ENCODE data around the gene SMOC1.

Gene SMOC1

GRCh38 chr14:70064136-70064865, 185.1 kb downstream of the SMOC1 start:
- TF ChIP-seq TAF1 (IDR thresholded peaks at IDR 0.05; ENCODE audit: low read depth, low read length): no peak
- TF ChIP-seq POLR2A (IDR thresholded peaks at IDR 0.05; ENCODE audit: low read depth, low read length): no peak
- no peak for TF ChIP-seq POLR2AphosphoS5 (IDR thresholded peaks at IDR 0.05; ENCODE audit: low read depth, low read length)
- TF ChIP-seq POU2F2 (IDR thresholded peaks at IDR 0.05; ENCODE audit: low read depth, low read length): no peak
- no peak for TF ChIP-seq PAX5 (IDR thresholded peaks at IDR 0.05; ENCODE audit: insufficient read depth, low read length, severe bottlenecking)
- TF ChIP-seq SPI1 (IDR thresholded peaks at IDR 0.05; ENCODE audit: low read depth, low read length): no peak
- no peak for FAIRE-seq
- DNase-seq (ENCODE audit: insufficient read length, low spot score): no peak

GRCh38 chr14:70067810-70068209, 188.6 kb downstream of the SMOC1 start:
- DNase-seq (ENCODE audit: insufficient read length, low spot score): no peak
- no peak for TF ChIP-seq TAF1 (IDR thresholded peaks at IDR 0.05; ENCODE audit: low read depth, low read length)
- TF ChIP-seq POLR2AphosphoS5 (IDR thresholded peaks at IDR 0.05; ENCODE audit: low read depth, low read length): no peak
- TF ChIP-seq SPI1 (IDR thresholded peaks at IDR 0.05; ENCODE audit: low read depth, low read length): no peak
- no peak for TF ChIP-seq PAX5 (IDR thresholded peaks at IDR 0.05; ENCODE audit: insufficient read depth, low read length, severe bottlenecking)
- TF ChIP-seq POU2F2 (IDR thresholded peaks at IDR 0.05; ENCODE audit: low read depth, low read length): no peak
- TF ChIP-seq POLR2A (IDR thresholded peaks at IDR 0.05; ENCODE audit: low read depth, low read length): no peak
- no peak for FAIRE-seq

- FAIRE-seq: no peak
Observed at GRCh38 chr14:70069186-70069585, 190.0 kb downstream of the SMOC1 start.

GRCh38 chr14:70073924-70074566, 194.8 kb downstream of the SMOC1 start:
- peak; percentile 45 for DNase-seq (ENCODE audit: insufficient read length, low spot score)
- peak; percentile 91 for FAIRE-seq
- no peak for TF ChIP-seq POLR2A (IDR thresholded peaks at IDR 0.05; ENCODE audit: low read depth, low read length)
- TF ChIP-seq TAF1 (IDR thresholded peaks at IDR 0.05; ENCODE audit: low read depth, low read length): no peak
- no peak for TF ChIP-seq PAX5 (IDR thresholded peaks at IDR 0.05; ENCODE audit: insufficient read depth, low read length, severe bottlenecking)
- no peak for TF ChIP-seq POLR2AphosphoS5 (IDR thresholded peaks at IDR 0.05; ENCODE audit: low read depth, low read length)
- no peak for TF ChIP-seq POU2F2 (IDR thresholded peaks at IDR 0.05; ENCODE audit: low read depth, low read length)
- no peak for TF ChIP-seq SPI1 (IDR thresholded peaks at IDR 0.05; ENCODE audit: low read depth, low read length)

More at GRCh38 chr14:70069186-70069585, 190.0 kb downstream of the SMOC1 start:
- DNase-seq (ENCODE audit: insufficient read length, low spot score): no peak
- no peak for TF ChIP-seq SPI1 (IDR thresholded peaks at IDR 0.05; ENCODE audit: low read depth, low read length)
- TF ChIP-seq TAF1 (IDR thresholded peaks at IDR 0.05; ENCODE audit: low read depth, low read length): no peak
- TF ChIP-seq POU2F2 (IDR thresholded peaks at IDR 0.05; ENCODE audit: low read depth, low read length): no peak
- no peak for TF ChIP-seq PAX5 (IDR thresholded peaks at IDR 0.05; ENCODE audit: insufficient read depth, low read length, severe bottlenecking)
- TF ChIP-seq POLR2A (IDR thresholded peaks at IDR 0.05; ENCODE audit: low read depth, low read length): no peak
- no peak for TF ChIP-seq POLR2AphosphoS5 (IDR thresholded peaks at IDR 0.05; ENCODE audit: low read depth, low read length)

- no peak for TF ChIP-seq TAF1 (IDR thresholded peaks at IDR 0.05; ENCODE audit: low read depth, low read length)
- TF ChIP-seq POU2F2 (IDR thresholded peaks at IDR 0.05; ENCODE audit: low read depth, low read length): no peak
- TF ChIP-seq SPI1 (IDR thresholded peaks at IDR 0.05; ENCODE audit: low read depth, low read length): no peak
- no peak for TF ChIP-seq POLR2AphosphoS5 (IDR thresholded peaks at IDR 0.05; ENCODE audit: low read depth, low read length)
- no peak for TF ChIP-seq POLR2A (IDR thresholded peaks at IDR 0.05; ENCODE audit: low read depth, low read length)
- TF ChIP-seq PAX5 (IDR thresholded peaks at IDR 0.05; ENCODE audit: insufficient read depth, low read length, severe bottlenecking): no peak
- DNase-seq (ENCODE audit: insufficient read length, low spot score): no peak
- peak; percentile 43 for FAIRE-seq
Observed at GRCh38 chr14:70077005-70077404, 197.8 kb downstream of the SMOC1 start.

- DNase-seq (ENCODE audit: insufficient read length, low spot score) (no peak), FAIRE-seq (no peak)
- TF ChIP-seq POLR2AphosphoS5 (IDR thresholded peaks at IDR 0.05; ENCODE audit: low read depth, low read length) (no peak), SPI1 (IDR thresholded peaks at IDR 0.05; ENCODE audit: low read depth, low read length) (no peak), POLR2A (IDR thresholded peaks at IDR 0.05; ENCODE audit: low read depth, low read length) (no peak), TAF1 (IDR thresholded peaks at IDR 0.05; ENCODE audit: low read depth, low read length) (no peak), POU2F2 (IDR thresholded peaks at IDR 0.05; ENCODE audit: low read depth, low read length) (no peak), PAX5 (IDR thresholded peaks at IDR 0.05; ENCODE audit: insufficient read depth, low read length, severe bottlenecking) (no peak)
Observed at GRCh38 chr14:70077720-70078119, 198.5 kb downstream of the SMOC1 start.

GRCh38 chr14:70078329-70078728, 199.1 kb downstream of the SMOC1 start:
- DNase-seq (ENCODE audit: insufficient read length, low spot score): no peak
- TF ChIP-seq POLR2AphosphoS5 (IDR thresholded peaks at IDR 0.05; ENCODE audit: low read depth, low read length) (no peak), SPI1 (IDR thresholded peaks at IDR 0.05; ENCODE audit: low read depth, low read length) (no peak), TAF1 (IDR thresholded peaks at IDR 0.05; ENCODE audit: low read depth, low read length) (no peak), PAX5 (IDR thresholded peaks at IDR 0.05; ENCODE audit: insufficient read depth, low read length, severe bottlenecking) (no peak), POLR2A (IDR thresholded peaks at IDR 0.05; ENCODE audit: low read depth, low read length) (no peak), POU2F2 (IDR thresholded peaks at IDR 0.05; ENCODE audit: low read depth, low read length) (no peak)
- FAIRE-seq: no peak

- TF ChIP-seq POU2F2 (IDR thresholded peaks at IDR 0.05; ENCODE audit: low read depth, low read length) (no peak), POLR2A (IDR thresholded peaks at IDR 0.05; ENCODE audit: low read depth, low read length) (no peak), POLR2AphosphoS5 (IDR thresholded peaks at IDR 0.05; ENCODE audit: low read depth, low read length) (no peak)
- DNase-seq (ENCODE audit: insufficient read length, low spot score) (no peak), FAIRE-seq (no peak)
Observed at GRCh38 chr14:70080076-70080475, 200.9 kb downstream of the SMOC1 start.
